22Rv1 (cell line): ENCODE data around the gene RRP12.

Source experiments
- H3K27ac ChIP-seq: fragments of 450-650 bp; 2 replicates; pipeline ENCODE4 v1.5.1; 2017
- ZFX ChIP-seq: fragments of 450-650 bp; IDR thresholded peaks from 2 replicates; pipeline ENCODE4 v1.6.1; 2017; ENCODE audit warnings: antibody characterized with exemption, borderline replicate concordance
- TF ChIP-seq, protein P1 (sequence below): fragments of 450-650 bp; IDR thresholded peaks from 2 replicates; pipeline ENCODE4 v1.5.1; 2017; ENCODE audit warnings: mild to moderate bottlenecking

RRP12 gene

DNA sequence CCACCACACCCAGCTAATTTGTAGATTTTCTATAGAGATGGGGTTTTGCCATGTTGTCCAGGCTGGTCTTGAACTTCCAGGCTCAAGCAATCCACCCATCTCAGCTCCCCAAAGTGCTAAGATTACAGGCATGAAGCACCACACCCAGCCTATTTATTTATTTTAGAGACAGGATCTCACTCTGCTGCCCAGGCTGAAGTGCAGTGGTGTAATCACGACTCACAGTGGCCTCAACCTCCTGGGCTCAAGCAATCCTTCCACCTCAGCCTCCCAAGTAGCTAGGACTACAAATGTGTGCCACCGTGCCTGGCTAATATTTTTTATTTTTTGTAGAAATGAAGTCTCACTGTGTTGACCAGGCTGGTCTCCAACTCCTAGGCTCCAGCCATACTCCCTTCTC is 59.7 kb downstream of the RRP12 start:
- no peak overlapping the region for H3K27ac ChIP-seq
- no peak for TF ChIP-seq ZFX
- TF ChIP-seq, protein P1, sequence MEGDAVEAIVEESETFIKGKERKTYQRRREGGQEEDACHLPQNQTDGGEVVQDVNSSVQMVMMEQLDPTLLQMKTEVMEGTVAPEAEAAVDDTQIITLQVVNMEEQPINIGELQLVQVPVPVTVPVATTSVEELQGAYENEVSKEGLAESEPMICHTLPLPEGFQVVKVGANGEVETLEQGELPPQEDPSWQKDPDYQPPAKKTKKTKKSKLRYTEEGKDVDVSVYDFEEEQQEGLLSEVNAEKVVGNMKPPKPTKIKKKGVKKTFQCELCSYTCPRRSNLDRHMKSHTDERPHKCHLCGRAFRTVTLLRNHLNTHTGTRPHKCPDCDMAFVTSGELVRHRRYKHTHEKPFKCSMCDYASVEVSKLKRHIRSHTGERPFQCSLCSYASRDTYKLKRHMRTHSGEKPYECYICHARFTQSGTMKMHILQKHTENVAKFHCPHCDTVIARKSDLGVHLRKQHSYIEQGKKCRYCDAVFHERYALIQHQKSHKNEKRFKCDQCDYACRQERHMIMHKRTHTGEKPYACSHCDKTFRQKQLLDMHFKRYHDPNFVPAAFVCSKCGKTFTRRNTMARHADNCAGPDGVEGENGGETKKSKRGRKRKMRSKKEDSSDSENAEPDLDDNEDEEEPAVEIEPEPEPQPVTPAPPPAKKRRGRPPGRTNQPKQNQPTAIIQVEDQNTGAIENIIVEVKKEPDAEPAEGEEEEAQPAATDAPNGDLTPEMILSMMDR = no peak

GRCh38 chr10:97338041-97338440 is 63.1 kb downstream of the RRP12 start:
- H3K27ac ChIP-seq = 0 out of 2 replicates have a peak overlapping the region, but pooled peaks have one; percentile 44

GRCh38 chr10:97336942-97337831 is 64.0 kb downstream of the RRP12 start:
- no peak for TF ChIP-seq ZFX
- TF ChIP-seq, protein P1 = no peak
- peak overlapping the region; percentile 44 for H3K27ac ChIP-seq

More at GRCh38 chr10:97338041-97338440, 63.1 kb downstream of the RRP12 start:
- TF ChIP-seq, protein P1 = no peak
- no peak for TF ChIP-seq ZFX

GRCh38 chr10:97336446-97336845 is 64.7 kb downstream of the RRP12 start:
- peak overlapping the region; percentile 44 for H3K27ac ChIP-seq
- TF ChIP-seq ZFX = no peak
- TF ChIP-seq, protein P1 = no peak

GRCh38 chr10:97336006-97336405 is 65.1 kb downstream of the RRP12 start:
- H3K27ac ChIP-seq = no peak overlapping the region
- TF ChIP-seq, protein P1 = no peak
- no peak for TF ChIP-seq ZFX

GRCh38 chr10:97335188-97335619 is 65.9 kb downstream of the RRP12 start:
- TF ChIP-seq, protein P1 = no peak
- TF ChIP-seq ZFX = no peak
- H3K27ac ChIP-seq = peak overlapping the region; percentile 88
